Cardiac muscle cell (in vitro differentiated cells and primary cell): ENCODE measurements around the gene SLC38A11. TPM values are rescaled to one million over a fixed set of nuclear protein-coding genes. Genes with fewer than 3 reads are reported as not detected.

Experiments used
- DNase-seq, 2 donors: peaks; one replicate each; pipeline versions ENCODE4 v3.0.0 to v3.0.0-alpha.2; 2010 to 2017; ENCODE audit warnings: low read depth in 1 of 2, low spot score in 1 of 2
- H3K27ac ChIP-seq: fragments of 200-600 bp; sonication (generic); 2 replicates; pipeline ENCODE4 v1.5.1; 2016
- H3K27me3 ChIP-seq: fragments of 200-600 bp; sonication (generic); 2 replicates; pipeline ENCODE4 v1.6.0; 2016; ENCODE audit warnings: control low read depth
- H3K36me3 ChIP-seq: fragments of 200-600 bp; sonication (generic); 2 replicates; pipeline ENCODE4 v1.5.1; 2016; ENCODE audit warnings: control low read depth
- H3K4me1 ChIP-seq: fragments of 200-600 bp; sonication (generic); 2 replicates; pipeline ENCODE4 v1.8.1; 2017; ENCODE audit warnings: low read depth, mild to moderate bottlenecking, mixed run types
- H3K4me3 ChIP-seq: fragments of 200-600 bp; sonication (generic); 2 replicates; pipeline ENCODE4 v1.5.1; 2016; ENCODE audit warnings: mild to moderate bottlenecking
- H3K9me3 ChIP-seq: fragments of 200-600 bp; sonication (generic); 2 replicates; pipeline ENCODE4 v1.5.1; 2017; ENCODE audit warnings: low read depth, mild to moderate bottlenecking, control low read depth
- CTCF ChIP-seq: IDR thresholded peaks from 2 replicates; pipeline ENCODE4 v1.5.1; 2012; ENCODE audit warnings: low read depth, mild to moderate bottlenecking, low read length
- polyA plus RNA-seq: library from polyadenylated mRNA; unstranded; fragments of >200 nt; fragmentation: Nextera tagmentation; extraction: Ambion mirVana; gene quantifications from 2 replicates; pipeline ENCODE4 v1.2.1, GENCODE V29; 2016
- total RNA-seq: library from RNA; depleted of rRNA; stranded (reverse); fragments of >200 nt; gene quantifications from 2 replicates; pipeline ENCODE4 v1.2.3, GENCODE V29; 2016

SLC38A11 gene
- total and polyA plus RNA-seq, 2 experiments from 2014 or later: not detected

- Histone ChIP-seq H3K9me3 (no peaks in the 10 kb centered on the region), H3K36me3 (no peaks in the 10 kb centered on the region), H3K27ac (no peak overlapping the region), H3K4me3 (no peak overlapping the region), H3K4me1 (no peaks in the 10 kb centered on the region), H3K27me3 (no peaks in the 10 kb centered on the region)
- no peak for DNase-seq
- no peak for TF ChIP-seq CTCF
Measured at GRCh38 chr2:164859251-164859818, 96.0 kb downstream of the SLC38A11 start.

GRCh38 chr2:164852086-164852485, 103.2 kb downstream of the SLC38A11 start:
- H3K9me3 ChIP-seq: no peaks in the 10 kb centered on the region
- no peak overlapping the region for H3K27ac ChIP-seq
- no peak for DNase-seq
- H3K27me3 ChIP-seq: no peaks in the 10 kb centered on the region
- no peaks in the 10 kb centered on the region for H3K4me1 ChIP-seq
- H3K36me3 ChIP-seq: no peaks in the 10 kb centered on the region
- no peak overlapping the region for H3K4me3 ChIP-seq
- no peak for TF ChIP-seq CTCF

GRCh38 chr2:164850235-164850634, 105.1 kb downstream of the SLC38A11 start:
- TF ChIP-seq CTCF: no peak
- no peak for DNase-seq
- Histone ChIP-seq H3K4me1 (no peaks in the 10 kb centered on the region), H3K9me3 (no peaks in the 10 kb centered on the region), H3K27me3 (no peaks in the 10 kb centered on the region), H3K4me3 (no peak overlapping the region), H3K36me3 (no peaks in the 10 kb centered on the region), H3K27ac (no peak overlapping the region)

GRCh38 chr2:164849506-164849905, 105.8 kb downstream of the SLC38A11 start:
- TF ChIP-seq CTCF: no peak
- no peak for DNase-seq
- Histone ChIP-seq H3K36me3 (no peaks in the 10 kb centered on the region), H3K9me3 (no peaks in the 10 kb centered on the region), H3K27ac (no peak overlapping the region), H3K27me3 (no peaks in the 10 kb centered on the region), H3K4me1 (no peaks in the 10 kb centered on the region), H3K4me3 (no peak overlapping the region)

GRCh38 chr2:164847981-164848741, 107.2 kb downstream of the SLC38A11 start:
- no peak for TF ChIP-seq CTCF
- H3K36me3 ChIP-seq: no peaks in the 10 kb centered on the region
- no peak overlapping the region for H3K4me3 ChIP-seq
- H3K27me3 ChIP-seq: no peaks in the 10 kb centered on the region
- no peak overlapping the region for H3K27ac ChIP-seq
- H3K9me3 ChIP-seq: no peaks in the 10 kb centered on the region
- no peak for DNase-seq
- no peaks in the 10 kb centered on the region for H3K4me1 ChIP-seq
